Epithelial cell of proximal tubule (primary cell): Measurements from ENCODE around the gene VPS33B. TPM values are rescaled to one million over a fixed set of nuclear protein-coding genes. Genes with fewer than 3 reads are reported as not detected.

Experiments
- DNase-seq: peaks from one replicate; pipeline ENCODE4 v3.0.0-alpha.2; 2011; ENCODE audit warnings: low read depth
- H3K4me3 ChIP-seq: 2 replicates; pipeline ENCODE4 v1.5.1; 2011; ENCODE audit warnings: low read depth, mild to moderate bottlenecking, low read length
- CTCF ChIP-seq: conservative IDR thresholded peaks from 2 replicates; pipeline ENCODE4 v1.5.1; 2012; ENCODE audit warnings: low read depth, mild to moderate bottlenecking, low read length
- total RNA-seq: library from RNA; depleted of rRNA; stranded (reverse); fragments of >200 nt; gene quantifications from 2 replicates; pipeline ENCODE4 v1.2.3, GENCODE V29; 2015

VPS33B gene
- total RNA-seq, 1 donor from 2014 or later, result 17.3 TPM

DNA sequence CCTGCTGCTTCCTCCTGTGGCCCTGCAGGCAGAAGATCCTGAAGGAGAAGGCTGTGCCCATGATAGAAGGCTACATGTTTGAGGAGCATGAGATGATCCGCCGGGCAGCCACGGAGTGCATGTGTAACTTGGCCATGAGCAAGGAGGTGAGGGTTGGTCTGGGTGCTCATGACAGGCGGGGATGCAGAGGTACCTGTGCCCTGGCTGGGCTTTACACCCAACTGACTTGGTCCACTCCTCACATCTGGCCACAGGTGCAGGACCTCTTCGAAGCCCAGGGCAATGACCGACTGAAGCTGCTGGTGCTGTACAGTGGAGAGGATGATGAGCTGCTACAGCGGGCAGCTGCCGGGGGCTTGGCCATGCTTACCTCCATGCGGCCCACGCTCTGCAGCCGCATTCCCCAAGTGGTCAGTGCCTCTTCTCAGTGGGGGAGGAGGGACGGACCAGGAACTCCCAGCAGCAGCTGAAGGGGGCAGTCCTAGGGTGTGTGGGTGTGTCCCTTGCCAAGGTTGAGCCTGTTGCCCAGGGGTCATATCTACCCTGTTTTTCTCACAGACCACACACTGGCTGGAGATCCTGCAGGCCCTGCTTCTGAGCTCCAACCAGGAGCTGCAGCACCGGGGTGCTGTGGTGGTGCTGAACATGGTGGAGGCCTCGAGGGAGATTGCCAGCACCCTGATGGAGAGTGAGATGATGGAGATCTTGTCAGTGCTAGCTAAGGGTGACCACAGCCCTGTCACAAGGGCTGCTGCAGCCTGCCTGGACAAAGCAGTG is 69.3 kb downstream of the VPS33B start:
- no peak for TF ChIP-seq CTCF
- DNase-seq, result no peak
- no peak overlapping the region for H3K4me3 ChIP-seq

DNA sequence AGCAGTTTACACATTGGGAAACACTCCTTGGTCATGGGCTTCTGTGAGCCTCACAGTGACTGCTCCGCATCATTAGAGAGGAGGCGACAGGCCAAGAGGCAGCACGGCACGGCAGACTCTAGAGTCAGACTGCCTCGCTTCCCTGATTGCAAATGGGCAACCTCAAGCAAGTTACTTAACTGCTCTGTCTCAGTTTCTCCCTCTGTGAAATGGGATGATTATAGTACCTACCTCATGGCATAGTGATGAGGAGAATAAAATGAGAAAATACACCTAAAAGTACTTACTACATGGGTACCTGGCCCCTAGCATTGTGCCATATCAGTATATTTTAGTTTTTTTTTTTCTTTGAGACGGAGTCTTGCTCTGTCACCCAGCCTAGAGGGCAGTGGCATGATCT is 71.7 kb downstream of the VPS33B start:
- H3K4me3 ChIP-seq, result no peak overlapping the region
- no peak for DNase-seq
- no peak for TF ChIP-seq CTCF

- no peak overlapping the region for H3K4me3 ChIP-seq
- DNase-seq, result no peak
- TF ChIP-seq CTCF, result no peak
These were observed 72.3 kb downstream of the VPS33B start for GRCh38 chr15:90949979-90950675.

Other genes starting within 250 kb of the VPS33B start
- 91.0 and 104 TPM in 2 replicates for gene FURIN, start 154.0 kb downstream of the VPS33B start, total RNA-seq
- 24.6 and 24.7 TPM in 2 replicates for gene FES, start 138.1 kb downstream of the VPS33B start, total RNA-seq
- 19.8 and 25.3 TPM in 2 replicates for gene MAN2A2, start 119.3 kb downstream of the VPS33B start, total RNA-seq
- gene HDDC3, start 90.0 kb downstream of the VPS33B start, total RNA-seq, result 21.8 and 28.5 TPM in 2 replicates
- 30.8 and 49.5 TPM in 2 replicates for gene UNC45A, start 87.3 kb downstream of the VPS33B start, total RNA-seq
- 26.6 and 32.7 TPM in 2 replicates for gene RCCD1, start 67.7 kb downstream of the VPS33B start, total RNA-seq
- gene PRC1, start 28.1 kb downstream of the VPS33B start, total RNA-seq, result 224 and 251 TPM in 2 replicates
- gene SV2B, start 77.7 kb upstream of the VPS33B start, total RNA-seq, result not detected in 2 replicates